ENCODE results near the gene CYB561D2. TPM values are rescaled to one million over a fixed set of nuclear protein-coding genes. Genes with fewer than 3 reads are reported as not detected.
A peak's percentile ranks its signal among the peaks of the same experiment; 100 is the strongest.

The CYB561D2 gene
- polyA plus RNA-seq, 1 donor (not counting 4 experiments of a cell fraction or from before 2014, with no cell fraction given): 12.3 TPM

DNA sequence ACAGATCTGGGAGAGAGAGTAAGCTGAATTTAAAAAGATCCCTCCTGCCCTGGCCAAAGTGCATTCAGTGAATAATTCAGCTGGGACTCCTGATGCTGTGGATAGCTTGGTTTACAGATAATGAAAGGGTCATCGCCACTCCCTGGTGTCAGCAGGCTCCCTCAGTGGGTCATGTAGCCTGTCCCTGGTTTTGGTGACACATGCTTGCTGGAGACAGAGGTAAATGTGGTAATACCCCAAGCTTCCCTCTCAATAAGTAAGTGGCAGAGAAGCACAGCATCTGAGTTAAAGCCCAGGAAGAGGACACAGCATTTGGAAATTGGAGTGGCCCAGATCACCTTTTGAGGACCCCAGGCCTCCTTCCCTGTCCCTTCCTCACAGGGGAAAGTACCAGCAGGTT is 6.8 kb downstream of the CYB561D2 start:
- Histone ChIP-seq H3K4me2 (ENCODE audit: control insufficient read depth, extremely low read depth, insufficient read depth, low read depth, low read length) (peak overlapping the region; percentile 88), H3K36me3 (ENCODE audit: control insufficient read depth in 2 of 2, extremely low read depth in 1 of 2, insufficient read depth in 2 of 2, low read length in 2 of 2) (peaks cover 26 to 27% of the 10 kb centered on the region in 2 experiments), H4K20me1 (ENCODE audit: control insufficient read depth, extremely low read depth, insufficient read depth, low read length) (peaks cover 6% of the 10 kb centered on the region), H3K4me3 (ENCODE audit: control insufficient read depth in 2 of 3, extremely low read depth in 1 of 3, insufficient read depth in 2 of 3, low read depth in 1 of 3, low read length in 3 of 3) (peak overlapping the region; percentile 78 to 88 (median 86)), H2AFZ (ENCODE audit: control insufficient read depth, low read length) (no peak overlapping the region), H3K9me3 (ENCODE audit: control insufficient read depth, low read depth, low read length) (no peaks in the 10 kb centered on the region), H3K9ac (ENCODE audit: control insufficient read depth, extremely low read depth, insufficient read depth, low read length) (peak overlapping the region; percentile 93), H3K27me3 (ENCODE audit: control insufficient read depth, extremely low read depth, insufficient read depth, low read length) (no peaks in the 10 kb centered on the region), H3K79me2 (ENCODE audit: control insufficient read depth, insufficient read depth, low read length) (peaks cover 48% of the 10 kb centered on the region), H3K4me1 (ENCODE audit: control insufficient read depth, extremely low read depth, insufficient read depth, low read length) (peaks cover 28% of the 10 kb centered on the region), H3K9me1 (ENCODE audit: control insufficient read depth, extremely low read depth, insufficient read depth, low read length) (peaks cover 2% of the 10 kb centered on the region), H3K27ac (ENCODE audit: control insufficient read depth, insufficient read depth, low read length) (no peak overlapping the region)
- FAIRE-seq (no peak), DNase-seq (ENCODE audit: low read depth, low spot score) (no peak)
- TF ChIP-seq EZH2 (IDR thresholded peaks at IDR 0.05; ENCODE audit: low read length): no peak
- TF ChIP-seq, protein P1, sequence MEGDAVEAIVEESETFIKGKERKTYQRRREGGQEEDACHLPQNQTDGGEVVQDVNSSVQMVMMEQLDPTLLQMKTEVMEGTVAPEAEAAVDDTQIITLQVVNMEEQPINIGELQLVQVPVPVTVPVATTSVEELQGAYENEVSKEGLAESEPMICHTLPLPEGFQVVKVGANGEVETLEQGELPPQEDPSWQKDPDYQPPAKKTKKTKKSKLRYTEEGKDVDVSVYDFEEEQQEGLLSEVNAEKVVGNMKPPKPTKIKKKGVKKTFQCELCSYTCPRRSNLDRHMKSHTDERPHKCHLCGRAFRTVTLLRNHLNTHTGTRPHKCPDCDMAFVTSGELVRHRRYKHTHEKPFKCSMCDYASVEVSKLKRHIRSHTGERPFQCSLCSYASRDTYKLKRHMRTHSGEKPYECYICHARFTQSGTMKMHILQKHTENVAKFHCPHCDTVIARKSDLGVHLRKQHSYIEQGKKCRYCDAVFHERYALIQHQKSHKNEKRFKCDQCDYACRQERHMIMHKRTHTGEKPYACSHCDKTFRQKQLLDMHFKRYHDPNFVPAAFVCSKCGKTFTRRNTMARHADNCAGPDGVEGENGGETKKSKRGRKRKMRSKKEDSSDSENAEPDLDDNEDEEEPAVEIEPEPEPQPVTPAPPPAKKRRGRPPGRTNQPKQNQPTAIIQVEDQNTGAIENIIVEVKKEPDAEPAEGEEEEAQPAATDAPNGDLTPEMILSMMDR (optimal IDR thresholded peaks at IDR 0.05 in 1 of 3, IDR thresholded peaks at IDR 0.05 in 1 of 3, conservative IDR thresholded peaks at IDR 0.05 in 1 of 3; ENCODE audit: extremely low read depth in 1 of 3, insufficient read depth in 2 of 3, low read length in 3 of 3): no peak
- dilution Hi-C loops (cut with MboI; ENCODE audit: extremely low pct_ligation_motif_present, low sequenced_read_pairs): no loop called here

DNA sequence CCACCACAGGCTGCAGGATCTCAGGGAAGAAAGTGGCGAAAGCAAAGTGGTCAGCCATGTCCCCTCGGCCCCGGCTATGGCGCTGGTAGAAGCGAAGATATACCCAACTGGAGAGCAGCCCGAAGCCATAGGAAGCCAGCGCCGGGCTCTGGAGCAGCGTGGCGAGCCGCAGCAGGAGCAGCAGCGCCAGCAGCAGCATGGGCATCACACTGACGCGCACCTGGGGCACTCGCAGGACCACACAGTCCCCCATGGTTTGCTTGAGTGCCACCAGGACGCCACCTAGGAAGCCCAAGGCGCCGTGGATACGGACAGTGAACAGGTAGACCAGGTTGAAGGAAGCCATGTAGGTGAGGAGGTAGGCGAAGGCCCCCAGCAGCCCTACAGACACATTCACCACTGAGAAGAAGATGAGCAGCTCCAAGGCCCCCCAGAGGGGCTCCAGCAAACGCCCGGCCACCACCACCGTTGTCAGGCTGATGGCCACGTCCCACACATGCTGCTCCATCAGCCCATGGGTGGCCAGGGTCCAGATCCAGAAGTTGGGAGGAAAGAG is 7.8 kb downstream of the CYB561D2 start:
- DNase-seq (ENCODE audit: low read depth, low spot score) (no peak), FAIRE-seq (no peak)
- Histone ChIP-seq H4K20me1 (ENCODE audit: control insufficient read depth, extremely low read depth, insufficient read depth, low read length) (peaks cover 6% of the 10 kb centered on the region), H2AFZ (ENCODE audit: control insufficient read depth, low read length) (no peak overlapping the region), H3K9ac (ENCODE audit: control insufficient read depth, extremely low read depth, insufficient read depth, low read length) (peak overlapping the region; percentile 93), H3K27me3 (ENCODE audit: control insufficient read depth, extremely low read depth, insufficient read depth, low read length) (no peaks in the 10 kb centered on the region), H3K9me3 (ENCODE audit: control insufficient read depth, low read depth, low read length) (no peaks in the 10 kb centered on the region), H3K4me1 (ENCODE audit: control insufficient read depth, extremely low read depth, insufficient read depth, low read length) (peaks cover 28% of the 10 kb centered on the region), H3K79me2 (ENCODE audit: control insufficient read depth, insufficient read depth, low read length) (peaks cover 47% of the 10 kb centered on the region), H3K36me3 (ENCODE audit: control insufficient read depth in 2 of 2, extremely low read depth in 1 of 2, insufficient read depth in 2 of 2, low read length in 2 of 2) (peaks cover 21 to 24% of the 10 kb centered on the region in 2 experiments), H3K4me3 (ENCODE audit: control insufficient read depth in 2 of 3, extremely low read depth in 1 of 3, insufficient read depth in 2 of 3, low read depth in 1 of 3, low read length in 3 of 3) (peak overlapping the region; percentile 78 to 88 (median 86)), H3K9me1 (ENCODE audit: control insufficient read depth, extremely low read depth, insufficient read depth, low read length) (peaks cover 2% of the 10 kb centered on the region), H3K4me2 (ENCODE audit: control insufficient read depth, extremely low read depth, insufficient read depth, low read depth, low read length) (peak overlapping the region; percentile 88), H3K27ac (ENCODE audit: control insufficient read depth, insufficient read depth, low read length) (peak overlapping the region; percentile 85)
- dilution Hi-C loops (cut with MboI; ENCODE audit: extremely low pct_ligation_motif_present, low sequenced_read_pairs): no loop called here
- TF ChIP-seq, protein P1 (optimal IDR thresholded peaks at IDR 0.05 in 1 of 3, IDR thresholded peaks at IDR 0.05 in 1 of 3, conservative IDR thresholded peaks at IDR 0.05 in 1 of 3; ENCODE audit: extremely low read depth in 1 of 3, insufficient read depth in 2 of 3, low read length in 3 of 3): no peak
- no peak for TF ChIP-seq EZH2 (IDR thresholded peaks at IDR 0.05; ENCODE audit: low read length)
